PFSK-1 (cell line): ENCODE results near the gene GAPDHS.

Experiments
- POLR2AphosphoS5 ChIP-seq: IDR thresholded peaks from 2 replicates; pipeline ENCODE4 v1.6.1; 2012; ENCODE audit warnings: low read depth, mild to moderate bottlenecking, control low read depth, low read length, moderate library complexity
- TAF1 ChIP-seq: IDR thresholded peaks from 2 replicates; pipeline ENCODE4 v1.6.1; 2012; ENCODE audit warnings: low read length, control low read depth, borderline replicate concordance; ENCODE audit not compliant: insufficient read depth

DNA sequence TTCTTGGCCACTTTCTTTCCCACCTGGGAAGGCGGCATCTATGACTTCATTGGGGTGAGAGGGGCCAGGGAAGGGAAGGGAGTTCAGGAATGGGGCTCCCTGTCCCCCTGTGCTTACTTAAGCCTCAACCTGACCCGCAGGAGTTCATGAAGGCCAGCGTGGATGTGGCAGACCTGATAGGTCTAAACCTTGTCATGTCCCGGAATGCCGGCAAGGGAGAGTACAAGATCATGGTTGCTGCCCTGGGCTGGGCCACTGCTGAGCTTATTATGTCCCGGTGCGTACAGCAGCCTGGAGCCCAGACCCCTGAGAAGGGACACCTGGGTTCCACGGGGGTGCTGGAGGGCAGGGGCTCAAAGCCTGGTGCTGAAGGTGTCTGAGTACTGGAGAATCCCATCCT, 13.3 kb downstream of the GAPDHS start:
- TF ChIP-seq POLR2AphosphoS5: no peak
- no peak for TF ChIP-seq TAF1
